WTC11 (cell line): Measurements from ENCODE around the gene OPN1SW. TPM values are rescaled to one million over a fixed set of nuclear protein-coding genes. Genes with fewer than 3 reads are reported as not detected.

Experiments used
- ATAC-seq: fragments of 200-7000 bp; cut with Tn5 transposase; 2 replicates; pipeline ENCODE4 v1.10.0; 2021; ENCODE audit warnings: mild to moderate bottlenecking, moderate library complexity
- CTCF ChIA-PET: fragments of 300-600 bp; sonication (Branson Sonifier 250); formaldehyde crosslinking; loops from one replicate; lab custom pipeline; 2021; ENCODE audit warnings: antibody characterized with exemption; lab: Charles Lee
- POLR2A ChIA-PET: fragments of 350-600 bp; sonication (Branson Sonifier 250); formaldehyde crosslinking; loops from one replicate; lab custom pipeline; 2021; ENCODE audit warnings: antibody characterized with exemption; lab: Charles Lee
- DNase-seq: peaks from one replicate; pipeline ENCODE4 v3.0.0; 2021; ENCODE audit warnings: low spot score
- H3K27ac Mint-ChIP-seq: 2 replicates; pipeline ENCODE4 v1.8.0; 2021; ENCODE audit warnings: mixed read lengths
- H3K27me3 Mint-ChIP-seq: 2 replicates; pipeline ENCODE4 v1.8.0; 2021; ENCODE audit warnings: low read depth, mild to moderate bottlenecking, moderate library complexity, mixed read lengths
- H3K36me3 Mint-ChIP-seq: 2 replicates; pipeline ENCODE4 v1.8.0; 2021; ENCODE audit warnings: mixed read lengths
- H3K4me1 Mint-ChIP-seq: 2 replicates; pipeline ENCODE4 v1.8.0; 2022; ENCODE audit warnings: mixed read lengths
- H3K4me3 Mint-ChIP-seq: 2 replicates; pipeline ENCODE4 v1.8.0; 2021; ENCODE audit warnings: mild to moderate bottlenecking, moderate library complexity, mixed read lengths
- H3K9me3 Mint-ChIP-seq: 2 replicates; pipeline ENCODE4 v1.8.0; 2021; ENCODE audit warnings: mixed read lengths
- FOXJ3 ChIP-seq: sonication (generic); formaldehyde crosslinking; IDR thresholded peaks from 2 replicates; pipeline ENCODE4 v1.9.0; 2021; ENCODE audit warnings: missing genetic modification reagents, mild to moderate bottlenecking, borderline replicate concordance
- GRHL2 ChIP-seq: fragments of 250-450 bp; sonication (Bioruptor Pico); IDR thresholded peaks from 2 replicates; pipeline ENCODE4 v1.8.0; 2022; ENCODE audit warnings: mild to moderate bottlenecking, moderate library complexity; ENCODE audit not compliant: insufficient replicate concordance, severe bottlenecking
- JAZF1 ChIP-seq: fragments of 250-450 bp; sonication (Bioruptor Pico); IDR thresholded peaks from 2 replicates; pipeline ENCODE4 v1.9.0; 2021; ENCODE audit warnings: moderate library complexity, mild to moderate bottlenecking, inconsistent platforms
- SMAD4 ChIP-seq: sonication (generic); formaldehyde crosslinking; IDR thresholded peaks from 2 replicates; pipeline ENCODE4 v1.8.0; 2022; ENCODE audit warnings: mild to moderate bottlenecking, missing genetic modification reagents
- SP1 ChIP-seq: sonication (generic); formaldehyde crosslinking; conservative IDR thresholded peaks from 2 replicates; pipeline ENCODE4 v1.8.1; 2022; ENCODE audit warnings: missing genetic modification reagents
- TCF7 ChIP-seq: sonication (generic); formaldehyde crosslinking; IDR thresholded peaks from 2 replicates; pipeline ENCODE4 v1.8.0; 2022; ENCODE audit warnings: mild to moderate bottlenecking, low read depth, missing genetic modification reagents, moderate library complexity
- ZBTB21 ChIP-seq: sonication (generic); formaldehyde crosslinking; IDR thresholded peaks from 2 replicates; pipeline ENCODE4 v1.8.1; 2023; ENCODE audit warnings: mild to moderate bottlenecking, missing genetic modification reagents, borderline replicate concordance
- ZNF317 ChIP-seq: sonication (generic); formaldehyde crosslinking; IDR thresholded peaks from 2 replicates; pipeline ENCODE4 v1.8.1; 2023; ENCODE audit warnings: low read depth, mild to moderate bottlenecking, moderate library complexity, missing genetic modification reagents, borderline replicate concordance
- ZNF423 ChIP-seq: fragments of 250-450 bp; sonication (Bioruptor Pico); IDR thresholded peaks from 2 replicates; pipeline ENCODE4 v2.1.2; 2022; ENCODE audit warnings: mild to moderate bottlenecking, moderate library complexity
- total RNA-seq: library from RNA; stranded (reverse); gene quantifications from 3 replicates; pipeline ENCODE4 v1.2.3, GENCODE V29; 2021
- TF ChIP-seq, protein P1 (sequence below): sonication (generic); formaldehyde crosslinking; IDR thresholded peaks from 2 replicates; pipeline ENCODE4 v1.8.0; 2022; ENCODE audit warnings: mild to moderate bottlenecking, missing genetic modification reagents
- TF ChIP-seq, protein P2 (sequence below): sonication (generic); formaldehyde crosslinking; IDR thresholded peaks from 2 replicates; pipeline ENCODE4 v1.8.1; 2022; ENCODE audit warnings: mild to moderate bottlenecking, missing genetic modification reagents, moderate library complexity, borderline replicate concordance
- TF ChIP-seq, protein P3 (sequence below): sonication (generic); formaldehyde crosslinking; IDR thresholded peaks from 2 replicates; pipeline ENCODE4 v1.8.1; 2023; ENCODE audit warnings: mild to moderate bottlenecking, missing genetic modification reagents
- TF ChIP-seq, protein P4 (sequence below): sonication (generic); formaldehyde crosslinking; conservative IDR thresholded peaks from 2 replicates; pipeline ENCODE4 v1.8.1; 2023; ENCODE audit warnings: mild to moderate bottlenecking, low read depth, missing genetic modification reagents, moderate library complexity
- TF ChIP-seq, protein P5 (sequence below): fragments of 250-450 bp; sonication (Bioruptor Pico); IDR thresholded peaks from 2 replicates; pipeline ENCODE4 v2.1.2; 2022; ENCODE audit warnings: mild to moderate bottlenecking, moderate library complexity
- TF ChIP-seq, protein P6 (sequence below): sonication (generic); formaldehyde crosslinking; IDR thresholded peaks from 2 replicates; pipeline ENCODE4 v1.8.1; 2022; ENCODE audit warnings: mild to moderate bottlenecking, moderate library complexity, missing genetic modification reagents

OPN1SW gene
- total RNA-seq, 1 experiment from 2014 or later = not detected

DNA sequence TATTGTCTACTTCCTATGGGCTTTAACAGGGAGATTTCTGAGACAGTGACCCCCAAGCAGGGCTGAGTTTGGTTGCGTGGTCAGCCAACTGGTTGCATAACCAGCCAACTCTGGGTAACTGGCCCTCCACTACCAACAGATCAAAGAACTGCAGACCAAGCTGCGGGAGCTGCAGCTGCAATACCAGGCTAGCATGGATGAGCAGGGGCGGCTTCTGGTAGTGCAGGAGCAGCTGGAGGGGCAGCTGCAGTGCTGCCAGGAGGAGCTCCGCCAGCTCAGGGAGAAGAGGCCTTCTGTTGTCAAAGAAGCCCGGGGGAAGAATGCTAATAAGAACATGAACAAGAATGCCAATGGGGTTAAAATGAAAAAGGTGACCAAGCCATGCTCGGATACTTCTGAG is 38.9 kb upstream of the OPN1SW start:
- Mint-ChIP-seq H3K36me3 (peaks cover 8% of the 10 kb centered on the region), H3K4me1 (no peaks in the 10 kb centered on the region), H3K4me3 (no peak overlapping the region), H3K9me3 (no peaks in the 10 kb centered on the region), H3K27me3 (no peaks in the 10 kb centered on the region), H3K27ac (no peak overlapping the region; the same call in 1 of the 2 replicates)
- POLR2A ChIA-PET = no interaction called here
- CTCF ChIA-PET = interaction anchor here (1.4 to 2.2 kb wide), 2 partner anchors 17 to 20 kb away, joined by 3 to 5 read pairs; no protein-coding TSS in a partner anchor
- TF ChIP-seq ZNF317 (CRISPR knock-in tag) (no peak), JAZF1 (CRISPR knock-in tag) (no peak), GRHL2 (CRISPR knock-in tag) (no peak), TCF7 (CRISPR knock-in tag) (no peak), ZBTB21 (CRISPR knock-in tag) (no peak), SMAD4 (no peak), FOXJ3 (no peak), SP1 (CRISPR knock-in tag) (no peak)
- TF ChIP-seq, protein P1, sequence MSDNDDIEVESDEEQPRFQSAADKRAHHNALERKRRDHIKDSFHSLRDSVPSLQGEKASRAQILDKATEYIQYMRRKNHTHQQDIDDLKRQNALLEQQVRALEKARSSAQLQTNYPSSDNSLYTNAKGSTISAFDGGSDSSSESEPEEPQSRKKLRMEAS (CRISPR knock-in tag) = no peak
- TF ChIP-seq, protein P2, sequence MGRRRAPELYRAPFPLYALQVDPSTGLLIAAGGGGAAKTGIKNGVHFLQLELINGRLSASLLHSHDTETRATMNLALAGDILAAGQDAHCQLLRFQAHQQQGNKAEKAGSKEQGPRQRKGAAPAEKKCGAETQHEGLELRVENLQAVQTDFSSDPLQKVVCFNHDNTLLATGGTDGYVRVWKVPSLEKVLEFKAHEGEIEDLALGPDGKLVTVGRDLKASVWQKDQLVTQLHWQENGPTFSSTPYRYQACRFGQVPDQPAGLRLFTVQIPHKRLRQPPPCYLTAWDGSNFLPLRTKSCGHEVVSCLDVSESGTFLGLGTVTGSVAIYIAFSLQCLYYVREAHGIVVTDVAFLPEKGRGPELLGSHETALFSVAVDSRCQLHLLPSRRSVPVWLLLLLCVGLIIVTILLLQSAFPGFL (CRISPR knock-in tag) = no peak
- TF ChIP-seq, protein P3, sequence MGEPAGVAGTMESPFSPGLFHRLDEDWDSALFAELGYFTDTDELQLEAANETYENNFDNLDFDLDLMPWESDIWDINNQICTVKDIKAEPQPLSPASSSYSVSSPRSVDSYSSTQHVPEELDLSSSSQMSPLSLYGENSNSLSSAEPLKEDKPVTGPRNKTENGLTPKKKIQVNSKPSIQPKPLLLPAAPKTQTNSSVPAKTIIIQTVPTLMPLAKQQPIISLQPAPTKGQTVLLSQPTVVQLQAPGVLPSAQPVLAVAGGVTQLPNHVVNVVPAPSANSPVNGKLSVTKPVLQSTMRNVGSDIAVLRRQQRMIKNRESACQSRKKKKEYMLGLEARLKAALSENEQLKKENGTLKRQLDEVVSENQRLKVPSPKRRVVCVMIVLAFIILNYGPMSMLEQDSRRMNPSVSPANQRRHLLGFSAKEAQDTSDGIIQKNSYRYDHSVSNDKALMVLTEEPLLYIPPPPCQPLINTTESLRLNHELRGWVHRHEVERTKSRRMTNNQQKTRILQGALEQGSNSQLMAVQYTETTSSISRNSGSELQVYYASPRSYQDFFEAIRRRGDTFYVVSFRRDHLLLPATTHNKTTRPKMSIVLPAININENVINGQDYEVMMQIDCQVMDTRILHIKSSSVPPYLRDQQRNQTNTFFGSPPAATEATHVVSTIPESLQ (CRISPR knock-in tag) = no peak
- TF ChIP-seq, protein P4, sequence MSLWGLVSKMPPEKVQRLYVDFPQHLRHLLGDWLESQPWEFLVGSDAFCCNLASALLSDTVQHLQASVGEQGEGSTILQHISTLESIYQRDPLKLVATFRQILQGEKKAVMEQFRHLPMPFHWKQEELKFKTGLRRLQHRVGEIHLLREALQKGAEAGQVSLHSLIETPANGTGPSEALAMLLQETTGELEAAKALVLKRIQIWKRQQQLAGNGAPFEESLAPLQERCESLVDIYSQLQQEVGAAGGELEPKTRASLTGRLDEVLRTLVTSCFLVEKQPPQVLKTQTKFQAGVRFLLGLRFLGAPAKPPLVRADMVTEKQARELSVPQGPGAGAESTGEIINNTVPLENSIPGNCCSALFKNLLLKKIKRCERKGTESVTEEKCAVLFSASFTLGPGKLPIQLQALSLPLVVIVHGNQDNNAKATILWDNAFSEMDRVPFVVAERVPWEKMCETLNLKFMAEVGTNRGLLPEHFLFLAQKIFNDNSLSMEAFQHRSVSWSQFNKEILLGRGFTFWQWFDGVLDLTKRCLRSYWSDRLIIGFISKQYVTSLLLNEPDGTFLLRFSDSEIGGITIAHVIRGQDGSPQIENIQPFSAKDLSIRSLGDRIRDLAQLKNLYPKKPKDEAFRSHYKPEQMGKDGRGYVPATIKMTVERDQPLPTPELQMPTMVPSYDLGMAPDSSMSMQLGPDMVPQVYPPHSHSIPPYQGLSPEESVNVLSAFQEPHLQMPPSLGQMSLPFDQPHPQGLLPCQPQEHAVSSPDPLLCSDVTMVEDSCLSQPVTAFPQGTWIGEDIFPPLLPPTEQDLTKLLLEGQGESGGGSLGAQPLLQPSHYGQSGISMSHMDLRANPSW (CRISPR knock-in tag) = no peak
- TF ChIP-seq, protein P5, sequence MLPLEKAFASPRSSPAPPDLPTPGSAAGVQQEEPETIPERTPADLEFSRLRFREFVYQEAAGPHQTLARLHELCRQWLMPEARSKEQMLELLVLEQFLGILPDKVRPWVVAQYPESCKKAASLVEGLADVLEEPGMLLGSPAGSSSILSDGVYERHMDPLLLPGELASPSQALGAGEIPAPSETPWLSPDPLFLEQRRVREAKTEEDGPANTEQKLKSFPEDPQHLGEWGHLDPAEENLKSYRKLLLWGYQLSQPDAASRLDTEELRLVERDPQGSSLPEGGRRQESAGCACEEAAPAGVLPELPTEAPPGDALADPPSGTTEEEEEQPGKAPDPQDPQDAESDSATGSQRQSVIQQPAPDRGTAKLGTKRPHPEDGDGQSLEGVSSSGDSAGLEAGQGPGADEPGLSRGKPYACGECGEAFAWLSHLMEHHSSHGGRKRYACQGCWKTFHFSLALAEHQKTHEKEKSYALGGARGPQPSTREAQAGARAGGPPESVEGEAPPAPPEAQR (CRISPR knock-in tag) = no peak
- ATAC-seq (no peak), DNase-seq (no peak)

DNA sequence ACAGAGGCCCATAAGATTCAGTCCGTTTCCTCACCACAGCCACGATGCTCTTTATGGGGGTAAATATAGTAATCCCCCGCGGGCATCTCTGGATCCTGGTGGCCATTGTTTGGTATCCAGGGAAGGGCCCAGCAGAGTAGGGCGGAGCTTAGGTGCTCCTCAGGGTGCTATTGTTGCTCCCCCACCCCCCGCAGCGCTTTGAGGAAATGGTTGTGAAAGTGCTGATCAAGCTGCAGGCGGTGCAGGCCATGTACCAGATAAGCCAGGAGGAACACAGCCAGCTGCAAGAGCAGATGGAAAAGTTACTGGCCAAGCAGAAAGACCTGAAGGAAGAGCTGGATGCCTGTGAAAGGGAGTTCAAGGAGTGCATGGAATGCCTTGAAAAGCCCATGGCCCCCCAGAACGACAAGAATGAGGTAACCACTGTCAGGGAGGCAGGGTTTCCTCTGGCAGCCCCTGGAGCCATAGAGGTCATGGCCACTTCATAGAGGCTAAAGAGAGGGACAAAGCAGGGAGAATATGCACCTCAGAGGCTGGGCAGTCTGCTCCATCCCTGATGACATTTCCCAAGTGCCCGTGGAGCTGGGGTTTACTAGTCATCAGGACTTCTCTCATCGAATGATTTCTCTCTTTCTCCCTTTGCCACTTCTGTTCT is 37.0 kb upstream of the OPN1SW start:
- no peaks in the 10 kb centered on the region for H3K9me3 Mint-ChIP-seq
- ATAC-seq (peak; percentile 34), DNase-seq (no peak)
- no peak overlapping the region for H3K4me3 Mint-ChIP-seq
- peak; percentile 96 for TF ChIP-seq ZNF423 (CRISPR knock-in tag)
- TF ChIP-seq, protein P6, sequence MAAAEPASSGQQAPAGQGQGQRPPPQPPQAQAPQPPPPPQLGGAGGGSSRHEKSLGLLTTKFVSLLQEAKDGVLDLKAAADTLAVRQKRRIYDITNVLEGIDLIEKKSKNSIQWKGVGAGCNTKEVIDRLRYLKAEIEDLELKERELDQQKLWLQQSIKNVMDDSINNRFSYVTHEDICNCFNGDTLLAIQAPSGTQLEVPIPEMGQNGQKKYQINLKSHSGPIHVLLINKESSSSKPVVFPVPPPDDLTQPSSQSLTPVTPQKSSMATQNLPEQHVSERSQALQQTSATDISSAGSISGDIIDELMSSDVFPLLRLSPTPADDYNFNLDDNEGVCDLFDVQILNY (CRISPR knock-in tag) = no peak
- no peak overlapping the region for H3K27ac Mint-ChIP-seq
- H3K36me3 Mint-ChIP-seq = peaks cover 8% of the 10 kb centered on the region
- no peaks in the 10 kb centered on the region for H3K4me1 Mint-ChIP-seq
- ChIA-PET CTCF (interaction anchor here (0.7 to 2.1 kb wide), 7 partner anchors 20 to 147 kb away, joined by 3 to 12 read pairs (median 4); no protein-coding TSS in a partner anchor), POLR2A (no interaction called here)
- no peaks in the 10 kb centered on the region for H3K27me3 Mint-ChIP-seq
